ENCODE results near the gene GUK1. TPM values are rescaled to one million over a fixed set of nuclear protein-coding genes. Genes with fewer than 3 reads are reported as not detected.

GUK1 gene
- total and polyA plus RNA-seq, 2 of the 8 experiments (the other 6 are each of a cell fraction or from before 2014, with no cell fraction given) = 68.5 to 183 TPM

DNA sequence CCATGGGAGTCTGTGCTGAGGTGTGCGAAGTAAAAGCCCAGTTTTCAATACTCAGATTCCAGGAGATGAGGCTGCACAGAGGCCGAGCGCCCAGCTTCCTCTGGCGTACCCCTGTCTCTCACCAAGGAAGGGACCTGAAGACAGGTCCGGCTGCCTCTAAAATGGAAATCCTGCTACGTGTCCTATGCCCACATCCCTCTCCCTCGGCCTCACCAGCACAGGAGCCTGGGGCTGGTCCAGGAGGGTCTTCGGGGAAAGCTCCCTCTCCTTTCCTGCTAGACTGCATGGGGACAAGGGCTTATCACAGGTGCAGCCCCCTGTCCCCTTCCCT lies 31.4 kb upstream of the GUK1 start:
- no peak overlapping the region for H3K14ac ChIP-seq (ENCODE audit: insufficient read length)
- ChIA-PET CTCF (ENCODE audit: partially characterized antibody) (interaction anchor here (1.3 kb wide), 1 partner anchor 104 kb away, joined by 4 read pairs; no protein-coding TSS in a partner anchor), POLR2A (ENCODE audit: partially characterized antibody) (interaction anchor here (0.8 to 1.6 kb wide), 4 partner anchors 9 to 25 kb away, joined by 3 to 4 read pairs (median 4); no protein-coding TSS in a partner anchor)
- peaks cover 3 to 16% (median 8%) of the 10 kb centered on the region in 4 experiments; a peak in 5 of 8 replicates for H3K36me3 ChIP-seq (ENCODE audit: control insufficient read depth in 2 of 4, insufficient read depth in 4 of 4, low read length in 3 of 4)
- WGBS, 2 experiments (ENCODE audit: extremely low coverage in 1 of 2, insufficient coverage in 1 of 2, insufficient read length in 1 of 2, insufficient replicate concordance in 2 of 2, low coverage in 1 of 2, low lambda C conversion rate in 2 of 2, missing lambda C conversion rate in 1 of 2) = 10% methylated on average over 8 of the region's 8 CpGs; no CpG with 5 or more reads in 1 of the 2 experiments
- H2BK15ac ChIP-seq (ENCODE audit: low read length) = no peak overlapping the region
- H3K23ac ChIP-seq (ENCODE audit: insufficient read length) = no peak overlapping the region
- H3K9me3 ChIP-seq (ENCODE audit: insufficient read depth in 2 of 2, low read depth in 1 of 2, low read length in 1 of 2) = no peaks in the 10 kb centered on the region
- peak overlapping the region; percentile 97; the same call in 1 of the 2 replicates for H4K8ac ChIP-seq (ENCODE audit: extremely low read depth, insufficient read depth, low read length)
- peaks cover 8% of the 10 kb centered on the region; the same call in 1 of the 2 replicates for H3K23me2 ChIP-seq (ENCODE audit: low read depth, low read length)
- H3K27me3 ChIP-seq (replicated peaks in 1 of 4; ENCODE audit: control insufficient read depth in 3 of 4, extremely low read depth in 1 of 4, insufficient read depth in 3 of 4, low read length in 3 of 4) = peaks cover 0 to 6% (median 5%) of the 10 kb centered on the region in 4 experiments; a peak in 2 of 7 replicates
- H3K79me2 ChIP-seq (ENCODE audit: control insufficient read depth in 1 of 2, insufficient read depth in 2 of 2, low read length in 2 of 2) = peaks cover 3 to 8% of the 10 kb centered on the region in 2 experiments; a peak in 2 of 4 replicates
- peak overlapping the region; percentile 85 to 95 (median 86) for H3K9ac ChIP-seq (replicated peaks in 1 of 4; ENCODE audit: extremely low read depth in 1 of 4, low read depth in 3 of 4, low read length in 3 of 4)
- peaks cover 12% of the 10 kb centered on the region; the same call in 1 of the 2 replicates for H3K79me1 ChIP-seq (ENCODE audit: low read depth, low read length)
- H2BK5ac ChIP-seq (ENCODE audit: low read depth, low read length) = peak overlapping the region; percentile 13; the same call in 1 of the 2 replicates
- peaks cover 0 to 7% (median under 1%) of the 10 kb centered on the region in 4 experiments; a peak in 6 of 7 replicates for H3K4me1 ChIP-seq (replicated peaks in 1 of 4; ENCODE audit: control insufficient read depth in 3 of 4, insufficient read depth in 4 of 4, low read length in 3 of 4)
- no peak overlapping the region for H3K56ac ChIP-seq (replicated peaks; ENCODE audit: insufficient read length, low read depth, low read length)
- DNase-seq (ENCODE audit: low read depth in 1 of 2, low spot score in 2 of 2) (no peak), FAIRE-seq (no peak)
- H3K18ac ChIP-seq (ENCODE audit: extremely low read depth, low read length) = peak overlapping the region; percentile 55; the same call in 1 of the 2 replicates
- no peak overlapping the region for H2BK20ac ChIP-seq (ENCODE audit: low read length)
- H4K91ac ChIP-seq (replicated peaks; ENCODE audit: insufficient read length, low read length) = no peak overlapping the region
- peak overlapping the region; percentile 71 to 96 (median 88) for H3K4me3 ChIP-seq (ENCODE audit: extremely low read depth in 1 of 4, insufficient read depth in 2 of 4, low read depth in 3 of 4, low read length in 4 of 4)
- no peak overlapping the region for H3K4ac ChIP-seq (replicated peaks; ENCODE audit: insufficient read length, low read depth, low read length)
- H4K5ac ChIP-seq (ENCODE audit: insufficient read length, low read depth, low read length) = peak overlapping the region; percentile 4
- H2BK120ac ChIP-seq (replicated peaks; ENCODE audit: low read depth, low read length) = no peak overlapping the region
- peak overlapping the region; percentile 73; the same call in 1 of the 2 replicates for H2AFZ ChIP-seq (ENCODE audit: low read length)
- H2AK5ac ChIP-seq (ENCODE audit: low read depth, low read length) = 0 out of 2 replicates have a peak overlapping the region, but pooled peaks have one; percentile 15
- H4K20me1 ChIP-seq (replicated peaks in 1 of 2; ENCODE audit: control insufficient read depth in 1 of 2, insufficient read depth in 2 of 2, low read length in 2 of 2) = peaks cover 0 to 13% of the 10 kb centered on the region in 2 experiments
- peak overlapping the region; percentile 83 for H3K27ac ChIP-seq (ENCODE audit: low read depth, low read length)
- H3K4me2 ChIP-seq (ENCODE audit: insufficient read depth in 1 of 2, low read depth in 2 of 2, low read length in 2 of 2) = peak overlapping the region; percentile 79 to 90
- H2BK12ac ChIP-seq (ENCODE audit: low read depth, low read length) = no peak overlapping the region
- TF ChIP-seq RBBP5 (IDR thresholded peaks at IDR 0.05; ENCODE audit: borderline replicate concordance, low read depth, low read length) (no peak), JUND (IDR thresholded peaks at IDR 0.05; ENCODE audit: low read length) (no peak), HDAC6 (IDR thresholded peaks at IDR 0.05; ENCODE audit: low read depth, low read length) (no peak), HDAC2 (IDR thresholded peaks at IDR 0.05; ENCODE audit: borderline replicate concordance in 1 of 2, low read depth in 2 of 2, low read length in 2 of 2) (no peak), RFX5 (IDR thresholded peaks at IDR 0.05; ENCODE audit: borderline replicate concordance, low read depth, low read length) (no peak)
- TF ChIP-seq, protein P1, sequence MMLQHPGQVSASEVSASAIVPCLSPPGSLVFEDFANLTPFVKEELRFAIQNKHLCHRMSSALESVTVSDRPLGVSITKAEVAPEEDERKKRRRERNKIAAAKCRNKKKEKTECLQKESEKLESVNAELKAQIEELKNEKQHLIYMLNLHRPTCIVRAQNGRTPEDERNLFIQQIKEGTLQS (IDR thresholded peaks at IDR 0.05; ENCODE audit: insufficient read depth, low read depth, low read length) = no peak
- TF ChIP-seq, protein P2, sequence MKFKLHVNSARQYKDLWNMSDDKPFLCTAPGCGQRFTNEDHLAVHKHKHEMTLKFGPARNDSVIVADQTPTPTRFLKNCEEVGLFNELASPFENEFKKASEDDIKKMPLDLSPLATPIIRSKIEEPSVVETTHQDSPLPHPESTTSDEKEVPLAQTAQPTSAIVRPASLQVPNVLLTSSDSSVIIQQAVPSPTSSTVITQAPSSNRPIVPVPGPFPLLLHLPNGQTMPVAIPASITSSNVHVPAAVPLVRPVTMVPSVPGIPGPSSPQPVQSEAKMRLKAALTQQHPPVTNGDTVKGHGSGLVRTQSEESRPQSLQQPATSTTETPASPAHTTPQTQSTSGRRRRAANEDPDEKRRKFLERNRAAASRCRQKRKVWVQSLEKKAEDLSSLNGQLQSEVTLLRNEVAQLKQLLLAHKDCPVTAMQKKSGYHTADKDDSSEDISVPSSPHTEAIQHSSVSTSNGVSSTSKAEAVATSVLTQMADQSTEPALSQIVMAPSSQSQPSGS (IDR thresholded peaks at IDR 0.05; ENCODE audit: low read length) = no peak
